ENCODE data around the gene ABCC3.

DNA sequence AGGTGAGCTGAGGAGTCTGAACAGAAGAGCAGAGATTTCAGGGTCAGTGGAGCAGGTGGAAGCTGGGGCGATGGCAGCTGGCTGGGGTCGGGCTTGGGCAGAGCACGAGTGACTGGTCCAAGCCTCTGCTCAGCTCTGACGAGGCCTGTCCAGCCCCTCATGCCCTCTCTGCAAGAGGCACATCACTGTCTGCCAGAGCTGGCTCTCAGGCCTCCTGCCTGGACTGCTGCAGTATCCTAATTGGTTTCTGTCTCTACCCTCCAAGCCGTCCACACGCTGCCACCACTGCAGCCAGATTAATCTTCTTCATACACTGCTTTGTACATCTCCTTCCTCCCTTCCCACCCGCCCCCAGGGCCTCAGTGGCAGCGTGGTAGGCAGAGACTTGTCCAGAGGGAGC is 48.8 kb upstream of the ABCC3 start:
- TF ChIP-seq, protein P1, sequence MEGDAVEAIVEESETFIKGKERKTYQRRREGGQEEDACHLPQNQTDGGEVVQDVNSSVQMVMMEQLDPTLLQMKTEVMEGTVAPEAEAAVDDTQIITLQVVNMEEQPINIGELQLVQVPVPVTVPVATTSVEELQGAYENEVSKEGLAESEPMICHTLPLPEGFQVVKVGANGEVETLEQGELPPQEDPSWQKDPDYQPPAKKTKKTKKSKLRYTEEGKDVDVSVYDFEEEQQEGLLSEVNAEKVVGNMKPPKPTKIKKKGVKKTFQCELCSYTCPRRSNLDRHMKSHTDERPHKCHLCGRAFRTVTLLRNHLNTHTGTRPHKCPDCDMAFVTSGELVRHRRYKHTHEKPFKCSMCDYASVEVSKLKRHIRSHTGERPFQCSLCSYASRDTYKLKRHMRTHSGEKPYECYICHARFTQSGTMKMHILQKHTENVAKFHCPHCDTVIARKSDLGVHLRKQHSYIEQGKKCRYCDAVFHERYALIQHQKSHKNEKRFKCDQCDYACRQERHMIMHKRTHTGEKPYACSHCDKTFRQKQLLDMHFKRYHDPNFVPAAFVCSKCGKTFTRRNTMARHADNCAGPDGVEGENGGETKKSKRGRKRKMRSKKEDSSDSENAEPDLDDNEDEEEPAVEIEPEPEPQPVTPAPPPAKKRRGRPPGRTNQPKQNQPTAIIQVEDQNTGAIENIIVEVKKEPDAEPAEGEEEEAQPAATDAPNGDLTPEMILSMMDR (IDR thresholded peaks at IDR 0.05; ENCODE audit: insufficient read depth, low read length), result no peak
- TF ChIP-seq REST (IDR thresholded peaks at IDR 0.05; ENCODE audit: insufficient replicate concordance, low read depth) (no peak), POLR2AphosphoS5 (IDR thresholded peaks at IDR 0.05; ENCODE audit: low read depth) (no peak)

Data from HL-60 (cell line).